GM10266 (cell line): ENCODE results near the gene ABHD17C.

ENCODE experiments used
- DNase-seq: peaks from one replicate; pipeline ENCODE4 v3.0.0; 2012; ENCODE audit errors: extremely low spot score
- TF ChIP-seq, protein P1 (sequence below): IDR thresholded peaks from 2 replicates; pipeline ENCODE4 v1.5.1; 2012; ENCODE audit warnings: mild to moderate bottlenecking, low read depth; ENCODE audit not compliant: control insufficient read depth, insufficient read depth; ENCODE audit errors: missing control alignments

The ABHD17C gene

DNA sequence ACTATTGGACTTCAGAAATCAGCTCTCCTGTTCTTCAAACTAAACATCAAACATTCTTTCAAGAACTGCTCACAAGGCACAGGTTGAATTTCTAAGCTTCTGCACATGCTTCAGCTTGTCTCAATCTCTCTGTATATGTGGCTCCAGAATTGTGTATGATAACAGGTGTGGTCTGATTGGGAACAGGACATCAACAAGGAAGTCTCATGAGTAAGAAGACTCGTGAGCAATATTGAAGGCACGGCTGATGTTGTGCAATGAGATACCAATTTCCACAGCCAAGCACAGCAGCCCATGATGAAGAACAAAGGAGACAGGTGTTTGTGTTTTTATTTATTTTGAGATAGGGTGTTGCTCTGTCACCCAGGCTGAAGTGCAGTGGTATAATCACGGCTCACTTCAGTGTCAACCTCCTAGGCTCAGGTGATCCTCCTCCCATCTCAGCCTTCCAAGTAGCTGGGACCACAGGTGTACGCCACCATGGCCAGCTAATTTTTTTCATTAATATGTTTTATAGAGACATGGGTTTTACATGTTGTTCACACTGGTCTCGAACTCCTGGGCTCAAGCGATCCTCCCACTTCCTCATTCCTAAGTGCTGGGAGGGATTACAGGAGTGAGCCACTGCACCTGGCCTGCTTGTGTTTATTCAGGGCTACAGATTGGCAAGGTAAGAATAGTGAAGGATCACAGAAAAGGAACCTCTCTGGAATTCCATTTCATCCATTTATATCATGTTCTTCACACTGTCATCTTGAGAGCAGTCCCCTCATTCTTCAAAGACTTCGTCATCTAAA lies 32.2 kb upstream of the ABHD17C start:
- TF ChIP-seq, protein P1, sequence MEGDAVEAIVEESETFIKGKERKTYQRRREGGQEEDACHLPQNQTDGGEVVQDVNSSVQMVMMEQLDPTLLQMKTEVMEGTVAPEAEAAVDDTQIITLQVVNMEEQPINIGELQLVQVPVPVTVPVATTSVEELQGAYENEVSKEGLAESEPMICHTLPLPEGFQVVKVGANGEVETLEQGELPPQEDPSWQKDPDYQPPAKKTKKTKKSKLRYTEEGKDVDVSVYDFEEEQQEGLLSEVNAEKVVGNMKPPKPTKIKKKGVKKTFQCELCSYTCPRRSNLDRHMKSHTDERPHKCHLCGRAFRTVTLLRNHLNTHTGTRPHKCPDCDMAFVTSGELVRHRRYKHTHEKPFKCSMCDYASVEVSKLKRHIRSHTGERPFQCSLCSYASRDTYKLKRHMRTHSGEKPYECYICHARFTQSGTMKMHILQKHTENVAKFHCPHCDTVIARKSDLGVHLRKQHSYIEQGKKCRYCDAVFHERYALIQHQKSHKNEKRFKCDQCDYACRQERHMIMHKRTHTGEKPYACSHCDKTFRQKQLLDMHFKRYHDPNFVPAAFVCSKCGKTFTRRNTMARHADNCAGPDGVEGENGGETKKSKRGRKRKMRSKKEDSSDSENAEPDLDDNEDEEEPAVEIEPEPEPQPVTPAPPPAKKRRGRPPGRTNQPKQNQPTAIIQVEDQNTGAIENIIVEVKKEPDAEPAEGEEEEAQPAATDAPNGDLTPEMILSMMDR: no peak
- DNase-seq: no peak

DNA sequence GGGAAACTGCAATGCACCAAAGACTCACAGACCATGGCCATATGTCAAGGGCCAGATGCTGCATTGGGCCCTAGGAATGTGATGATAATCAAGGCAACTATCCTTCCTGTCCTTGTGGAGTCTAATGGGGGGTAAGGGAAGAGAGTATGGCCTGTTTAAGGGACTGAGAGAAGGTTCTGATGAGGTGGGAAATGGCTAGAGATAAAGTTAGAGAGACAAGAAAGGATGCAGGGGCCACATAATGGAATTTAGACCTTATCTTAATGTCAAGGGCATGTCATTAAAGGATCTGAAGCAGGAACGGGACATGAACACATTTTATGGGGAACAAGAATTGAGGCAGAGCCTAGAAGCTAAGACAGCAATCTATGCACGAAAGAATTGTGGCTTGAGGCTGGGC lies 30.0 kb upstream of the ABHD17C start:
- TF ChIP-seq, protein P1: no peak
- DNase-seq: no peak

DNA sequence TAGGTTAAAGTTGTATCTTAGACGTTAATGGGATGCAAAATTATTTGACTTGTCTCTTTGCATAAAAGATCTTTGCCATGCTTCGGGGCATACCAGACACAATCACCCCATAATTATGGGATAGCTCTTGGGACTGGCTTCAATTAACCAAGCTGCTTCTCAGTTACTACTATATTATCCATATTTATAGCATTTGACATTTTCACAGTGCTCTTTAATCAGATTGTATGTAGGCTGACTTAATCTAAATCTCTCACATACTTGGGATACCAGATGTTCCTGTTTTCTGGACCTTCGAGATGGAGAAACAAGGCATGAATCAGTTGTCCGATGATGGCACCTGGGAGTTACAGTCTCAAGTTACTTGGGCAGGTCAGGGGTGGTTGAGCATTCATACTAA lies 27.2 kb upstream of the ABHD17C start:
- DNase-seq: no peak
- TF ChIP-seq, protein P1: no peak

DNA sequence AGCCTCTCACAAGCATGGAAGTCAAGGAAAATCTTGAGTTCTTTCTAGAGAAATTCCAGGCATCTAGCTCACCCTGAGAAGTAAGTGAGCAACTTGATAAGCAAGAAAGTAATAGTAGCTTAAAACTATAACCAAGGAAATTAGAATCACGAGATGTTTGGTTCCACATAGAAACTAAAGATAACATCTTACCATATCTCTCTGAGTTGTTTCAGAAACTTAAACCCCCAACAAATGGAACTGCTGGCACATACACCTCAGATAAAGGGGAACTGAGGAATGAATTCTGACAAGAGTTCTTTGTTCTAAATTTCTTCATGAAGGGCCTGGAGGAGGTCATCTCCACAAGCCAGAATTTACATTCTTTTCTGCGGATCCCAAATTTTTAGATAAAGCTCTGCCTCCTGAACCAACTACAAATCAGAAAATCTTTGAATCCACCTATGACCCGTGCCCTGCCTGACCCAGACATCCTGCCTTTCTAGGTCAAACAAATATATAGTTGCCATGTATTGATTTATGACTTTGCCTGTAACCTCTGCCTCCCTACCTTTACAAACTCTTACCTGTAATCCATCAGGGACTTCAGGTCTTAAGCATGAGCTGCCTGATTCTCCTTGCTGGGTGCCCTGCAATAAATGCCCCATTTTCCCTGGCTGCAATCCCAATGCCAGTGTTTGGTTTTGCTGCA lies 26.4 kb upstream of the ABHD17C start:
- DNase-seq: no peak
- TF ChIP-seq, protein P1: no peak

DNA sequence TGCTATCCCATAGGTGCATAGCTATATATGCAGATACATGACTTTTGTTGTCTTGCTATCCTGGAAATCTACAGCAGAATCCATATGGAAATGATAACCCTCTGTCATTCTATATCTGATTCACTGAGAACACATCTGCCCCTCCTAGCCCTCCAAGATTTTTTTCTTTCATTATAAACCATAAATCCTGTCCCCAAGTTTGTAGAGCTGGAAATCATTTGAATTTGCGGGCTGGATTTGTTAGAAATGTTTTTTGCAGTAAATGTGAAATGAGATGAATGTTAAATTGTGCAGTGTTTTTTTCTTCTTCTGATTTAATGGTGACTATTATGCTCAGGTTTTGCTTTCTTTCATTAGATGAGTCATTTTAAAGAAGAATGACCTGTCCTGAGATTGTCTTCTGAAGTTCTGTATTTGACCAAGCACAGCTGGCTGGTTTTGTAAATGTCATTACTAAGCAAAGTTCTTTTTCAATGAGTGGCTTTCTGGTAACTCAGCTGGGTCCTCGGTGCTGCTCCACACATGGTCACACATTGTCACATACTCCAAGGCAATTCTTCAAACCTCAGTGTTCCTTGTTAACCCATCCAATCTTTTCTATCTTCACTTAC lies 25.3 kb upstream of the ABHD17C start:
- no peak for DNase-seq
- TF ChIP-seq, protein P1: no peak

DNA sequence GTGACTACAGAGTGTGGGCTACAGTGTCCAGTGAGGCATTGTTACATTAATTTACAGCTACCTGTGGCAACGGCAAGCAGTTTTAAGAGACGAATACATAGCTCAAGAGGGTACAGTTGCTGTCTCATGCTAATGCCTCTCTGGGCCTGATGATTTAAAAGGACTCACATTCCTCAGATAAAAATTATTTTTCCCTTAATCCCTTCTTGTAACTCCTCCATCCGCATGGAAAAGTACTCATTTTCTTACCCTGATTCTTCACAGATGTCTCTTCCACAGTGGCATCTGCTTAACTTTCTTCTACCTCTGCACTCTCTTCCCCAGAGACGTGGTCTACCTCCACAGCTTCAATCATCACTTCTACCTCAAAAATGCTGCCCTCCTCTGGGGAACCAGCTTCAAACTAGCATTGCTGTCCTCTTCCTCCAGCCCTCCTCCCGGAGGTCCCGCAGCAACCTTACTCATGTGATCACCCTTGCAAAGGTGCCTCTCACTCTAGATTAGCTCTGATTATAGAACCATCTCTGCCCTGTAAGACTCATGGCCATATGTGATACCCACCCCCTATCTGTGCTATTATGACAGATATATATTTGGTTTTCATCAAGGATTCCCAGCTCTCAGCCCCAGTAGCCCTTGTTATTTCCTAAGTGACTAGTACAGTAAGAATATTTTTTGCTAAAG lies 21.4 kb upstream of the ABHD17C start:
- TF ChIP-seq, protein P1: no peak
- DNase-seq: no peak
